HepG2 (cell line): ENCODE measurements around the gene DPEP3. TPM values are rescaled to one million over a fixed set of nuclear protein-coding genes. Genes with fewer than 3 reads are reported as not detected.

Source experiments
- KMT2B ChIP-seq: IDR thresholded peaks from 2 replicates; pipeline ENCODE4 v1.6.1; 2016; ENCODE audit warnings: missing genetic modification reagents, missing compliant biosample characterization
- NFIC ChIP-seq: IDR thresholded peaks from 2 replicates; pipeline ENCODE4 v1.6.1; 2012; ENCODE audit warnings: mild to moderate bottlenecking, low read length, inconsistent platforms
- NFKBIZ ChIP-seq: IDR thresholded peaks from 2 replicates; pipeline ENCODE4 v1.6.1; 2018; ENCODE audit warnings: missing genetic modification reagents, missing compliant biosample characterization
- NR2F6 ChIP-seq, 2 experiments: IDR thresholded peaks; 2 replicates each; pipeline ENCODE4 v1.6.1; 2016; ENCODE audit warnings: antibody characterized with exemption in 1 of 2, mild to moderate bottlenecking in 1 of 2
- PHF8 ChIP-seq: sonication (generic); formaldehyde crosslinking; IDR thresholded peaks from 2 replicates; pipeline ENCODE4 v1.5.0; 2020; ENCODE audit warnings: missing genetic modification reagents
- POLR2A ChIP-seq, 2 experiments: IDR thresholded peaks; 2 replicates each; pipeline ENCODE4 v1.6.1; 2011; ENCODE audit warnings: low read depth in 2 of 2, low read length in 2 of 2, mild to moderate bottlenecking in 1 of 2, moderate library complexity in 1 of 2; ENCODE audit not compliant: insufficient read depth in 1 of 2
- PRMT3 ChIP-seq: sonication (generic); formaldehyde crosslinking; IDR thresholded peaks from 2 replicates; pipeline ENCODE4 v1.8.1; 2022; ENCODE audit warnings: low read depth, mild to moderate bottlenecking, moderate library complexity, missing genetic modification reagents, borderline replicate concordance
- REPIN1 ChIP-seq: sonication (generic); formaldehyde crosslinking; IDR thresholded peaks from 2 replicates; pipeline ENCODE4 v1.8.0; 2022; ENCODE audit warnings: missing genetic modification reagents, low read depth, mild to moderate bottlenecking, borderline replicate concordance
- SMAD9 ChIP-seq: sonication (generic); formaldehyde crosslinking; IDR thresholded peaks from 2 replicates; pipeline ENCODE4 v1.5.1; 2020; ENCODE audit warnings: mild to moderate bottlenecking, missing genetic modification reagents
- TFDP1 ChIP-seq: IDR thresholded peaks from 2 replicates; pipeline ENCODE4 v1.6.1; 2016; ENCODE audit warnings: missing compliant biosample characterization, missing genetic modification reagents, borderline replicate concordance
- YEATS4 ChIP-seq: sonication (generic); formaldehyde crosslinking; IDR thresholded peaks from 2 replicates; pipeline ENCODE4 v1.4.0; 2020; ENCODE audit warnings: missing genetic modification reagents, borderline replicate concordance
- ZBTB39 ChIP-seq: sonication (generic); formaldehyde crosslinking; IDR thresholded peaks from 2 replicates; pipeline ENCODE4 v1.5.0; 2020; ENCODE audit warnings: missing genetic modification reagents
- ZC3H13 ChIP-seq: sonication (generic); formaldehyde crosslinking; IDR thresholded peaks from 2 replicates; pipeline ENCODE4 v1.8.1; 2023; ENCODE audit warnings: mild to moderate bottlenecking, missing genetic modification reagents, moderate library complexity
- ZFP36 ChIP-seq: fragments of 150-350 bp; IDR thresholded peaks from 2 replicates; pipeline ENCODE4 v1.6.1; 2018; ENCODE audit warnings: borderline replicate concordance, low read length, low read depth; ENCODE audit not compliant: partially characterized antibody
- ZFY ChIP-seq: sonication (generic); formaldehyde crosslinking; IDR thresholded peaks from 2 replicates; pipeline ENCODE4 v1.4.0; 2020; ENCODE audit warnings: missing genetic modification reagents
- ZNF639 ChIP-seq: conservative IDR thresholded peaks from 2 replicates; pipeline ENCODE4 v1.6.1; 2018; ENCODE audit warnings: missing genetic modification reagents
- ZNF652 ChIP-seq: IDR thresholded peaks from 2 replicates; pipeline ENCODE4 v1.6.1; 2016; ENCODE audit warnings: low read depth, borderline replicate concordance
- ZNF704 ChIP-seq: sonication (generic); formaldehyde crosslinking; IDR thresholded peaks from 2 replicates; pipeline ENCODE4 v1.8.1; 2023; ENCODE audit warnings: mild to moderate bottlenecking, inconsistent platforms, moderate library complexity, missing genetic modification reagents, borderline replicate concordance
- ZSCAN12 ChIP-seq: sonication (generic); formaldehyde crosslinking; IDR thresholded peaks from 2 replicates; pipeline ENCODE4 v1.9.0; 2021; ENCODE audit warnings: mild to moderate bottlenecking, missing genetic modification reagents
- polyA plus RNA-seq, 8 experiments: library from polyadenylated mRNA; depleted of rRNA in 3 of 8; stranded (reverse) in 7 of 8; unstranded in 1 of 8; fragments of >200 nt; fragmentation: Illumina TruSeq in 4 of 8; extraction: Trizol in 4 of 8; gene quantifications; 2 replicates each; pipeline versions ENCODE4 v1.2.1 to v1.2.3, GENCODE V29; 2011 to 2016; ENCODE audit warnings: low read depth in 4 of 8, missing spikeins in 1 of 8, mixed read lengths in 1 of 8; ENCODE audit not compliant: insufficient read depth in 1 of 8
- total RNA-seq, 5 experiments: library from RNA; depleted of rRNA; stranded (reverse); fragments of >200 nt; fragmentation: Illumina TruSeq; extraction: Trizol; gene quantifications; 2 replicates each; pipeline ENCODE4 v1.2.3, GENCODE V29; 2016; ENCODE audit warnings: low read depth in 1 of 5
- TF ChIP-seq, protein P1 (sequence below): IDR thresholded peaks from 2 replicates; pipeline ENCODE4 v1.6.1; 2018; ENCODE audit warnings: missing genetic modification reagents
- TF ChIP-seq, protein P2 (sequence below): IDR thresholded peaks from 2 replicates; pipeline ENCODE4 v1.6.1; 2016; ENCODE audit warnings: control low read depth

DPEP3 gene
- total and polyA plus RNA-seq, 2 of the 13 experiments (the other 11 are each of a cell fraction or from before 2014, with no cell fraction given) = not detected

GRCh38 chr16:67936124-67936879 is 44.0 kb downstream of the DPEP3 start, which contains the start of gene PSMB10 (continued):
- peak; percentile 71; the same call in 1 of the 2 replicates for TF ChIP-seq ZBTB39 (CRISPR knock-in tag)
- TF ChIP-seq PHF8 = peak; percentile 12; the same call in 1 of the 2 replicates
- TF ChIP-seq ZNF639 (CRISPR knock-in tag) = 0 out of 2 replicates have a peak, but pooled peaks have one; percentile 3
- TF ChIP-seq NR2F6 (IDR thresholded peaks at IDR 0.05) = no peak
- TF ChIP-seq NR2F6 (CRISPR knock-in tag; IDR thresholded peaks at IDR 0.05) = no peak
- TF ChIP-seq POLR2A (IDR thresholded peaks at IDR 0.05; ENCODE audit: insufficient read depth in 1 of 2, low read depth in 2 of 2, low read length in 2 of 2) = no peak; a peak in 1 of 4 replicates
- TF ChIP-seq NFIC = no peak
- no peak for TF ChIP-seq KMT2B
- no peak for TF ChIP-seq SMAD9 (CRISPR knock-in tag)
- no peak for TF ChIP-seq TFDP1
- TF ChIP-seq ZFY = no peak; the same call in 1 of the 2 replicates
- no peak for TF ChIP-seq ZFP36
- TF ChIP-seq, protein P1, sequence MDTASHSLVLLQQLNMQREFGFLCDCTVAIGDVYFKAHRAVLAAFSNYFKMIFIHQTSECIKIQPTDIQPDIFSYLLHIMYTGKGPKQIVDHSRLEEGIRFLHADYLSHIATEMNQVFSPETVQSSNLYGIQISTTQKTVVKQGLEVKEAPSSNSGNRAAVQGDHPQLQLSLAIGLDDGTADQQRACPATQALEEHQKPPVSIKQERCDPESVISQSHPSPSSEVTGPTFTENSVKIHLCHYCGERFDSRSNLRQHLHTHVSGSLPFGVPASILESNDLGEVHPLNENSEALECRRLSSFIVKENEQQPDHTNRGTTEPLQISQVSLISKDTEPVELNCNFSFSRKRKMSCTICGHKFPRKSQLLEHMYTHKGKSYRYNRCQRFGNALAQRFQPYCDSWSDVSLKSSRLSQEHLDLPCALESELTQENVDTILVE (CRISPR knock-in tag) = no peak
- TF ChIP-seq YEATS4 = no peak
- no peak for TF ChIP-seq NFKBIZ (CRISPR knock-in tag)
- peak; percentile 74; the same call in 1 of the 2 replicates for TF ChIP-seq ZC3H13 (CRISPR knock-in tag)
- TF ChIP-seq REPIN1 = no peak; the same call in 1 of the 2 replicates
- no peak for TF ChIP-seq ZNF652 (CRISPR knock-in tag)
- TF ChIP-seq, protein P2, sequence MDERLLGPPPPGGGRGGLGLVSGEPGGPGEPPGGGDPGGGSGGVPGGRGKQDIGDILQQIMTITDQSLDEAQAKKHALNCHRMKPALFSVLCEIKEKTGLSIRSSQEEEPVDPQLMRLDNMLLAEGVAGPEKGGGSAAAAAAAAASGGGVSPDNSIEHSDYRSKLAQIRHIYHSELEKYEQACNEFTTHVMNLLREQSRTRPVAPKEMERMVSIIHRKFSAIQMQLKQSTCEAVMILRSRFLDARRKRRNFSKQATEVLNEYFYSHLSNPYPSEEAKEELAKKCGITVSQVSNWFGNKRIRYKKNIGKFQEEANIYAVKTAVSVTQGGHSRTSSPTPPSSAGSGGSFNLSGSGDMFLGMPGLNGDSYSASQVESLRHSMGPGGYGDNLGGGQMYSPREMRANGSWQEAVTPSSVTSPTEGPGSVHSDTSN (CRISPR knock-in tag) = no peak
- no peak for TF ChIP-seq PRMT3
- no peak for TF ChIP-seq ZSCAN12 (CRISPR knock-in tag)
- no peak for TF ChIP-seq ZNF704 (CRISPR knock-in tag)
